HepG2 (cell line): ENCODE data around the gene RAC3. TPM values are rescaled to one million over a fixed set of nuclear protein-coding genes. Genes with fewer than 3 reads are reported as not detected.

Experiments used
- BRCA1 ChIP-seq: sonication (generic); formaldehyde crosslinking; IDR thresholded peaks from 2 replicates; pipeline ENCODE4 v1.4.0; 2020; ENCODE audit warnings: missing genetic modification reagents
- ELF3 ChIP-seq: IDR thresholded peaks from 2 replicates; pipeline ENCODE4 v1.6.1; 2016; ENCODE audit warnings: missing genetic modification reagents, missing compliant biosample characterization
- GPN1 ChIP-seq: sonication (generic); formaldehyde crosslinking; IDR thresholded peaks from 2 replicates; pipeline ENCODE4 v1.5.1; 2020; ENCODE audit warnings: missing genetic modification reagents, borderline replicate concordance
- HOXA7 ChIP-seq: sonication (generic); formaldehyde crosslinking; IDR thresholded peaks from 2 replicates; pipeline ENCODE4 v1.8.1; 2022; ENCODE audit warnings: mild to moderate bottlenecking, missing genetic modification reagents, moderate library complexity
- MBD4 ChIP-seq: IDR thresholded peaks from 2 replicates; pipeline ENCODE4 v1.6.1; 2012; ENCODE audit warnings: low read length, inconsistent platforms, borderline replicate concordance
- MBNL3 ChIP-seq: fragments of 250-450 bp; sonication (Bioruptor Pico); conservative IDR thresholded peaks from 2 replicates; pipeline ENCODE4 v1.8.0; 2022; ENCODE audit warnings: mild to moderate bottlenecking, inconsistent platforms
- NONO ChIP-seq, 2 experiments: fragments of 450-650 bp in 1 of 2; sonication (generic) in 1 of 2; formaldehyde crosslinking in 1 of 2; IDR thresholded peaks in 1 of 2; conservative IDR thresholded peaks in 1 of 2; 2 replicates each; pipeline versions ENCODE4 v1.6.1 to v1.8.0; 2017 to 2022; ENCODE audit warnings: mild to moderate bottlenecking in 1 of 2, missing genetic modification reagents in 1 of 2, moderate library complexity in 1 of 2
- REL ChIP-seq: sonication (generic); formaldehyde crosslinking; conservative IDR thresholded peaks from 2 replicates; pipeline ENCODE4 v1.8.0; 2022; ENCODE audit warnings: mild to moderate bottlenecking, missing genetic modification reagents, moderate library complexity
- SCMH1 ChIP-seq: sonication (generic); formaldehyde crosslinking; IDR thresholded peaks from 2 replicates; pipeline ENCODE4 v1.9.0; 2021; ENCODE audit warnings: missing genetic modification reagents, mild to moderate bottlenecking, borderline replicate concordance
- TCF7 ChIP-seq: sonication (generic); IDR thresholded peaks from 2 replicates; pipeline ENCODE4 v1.6.1; 2016; ENCODE audit warnings: antibody characterized with exemption, low read depth
- ZBTB8A ChIP-seq: sonication (generic); formaldehyde crosslinking; IDR thresholded peaks from 2 replicates; pipeline ENCODE4 v1.4.0; 2020; ENCODE audit warnings: mild to moderate bottlenecking, low read depth, missing genetic modification reagents, borderline replicate concordance
- ZC3H13 ChIP-seq: sonication (generic); formaldehyde crosslinking; IDR thresholded peaks from 2 replicates; pipeline ENCODE4 v1.8.1; 2023; ENCODE audit warnings: mild to moderate bottlenecking, missing genetic modification reagents, moderate library complexity
- ZIK1 ChIP-seq: sonication (generic); formaldehyde crosslinking; IDR thresholded peaks from 2 replicates; pipeline ENCODE4 v1.5.0; 2020; ENCODE audit warnings: mild to moderate bottlenecking, low read depth, missing genetic modification reagents, borderline replicate concordance
- ZNF17 ChIP-seq: sonication (generic); formaldehyde crosslinking; IDR thresholded peaks from 2 replicates; pipeline ENCODE4 v1.5.0; 2020; ENCODE audit warnings: mild to moderate bottlenecking, missing genetic modification reagents
- ZNF317 ChIP-seq: sonication (generic); formaldehyde crosslinking; IDR thresholded peaks from 2 replicates; pipeline ENCODE4 v1.5.0; 2020; ENCODE audit warnings: mild to moderate bottlenecking, missing genetic modification reagents
- ZNF790 ChIP-seq: sonication (generic); formaldehyde crosslinking; IDR thresholded peaks from 2 replicates; pipeline ENCODE4 v1.8.0; 2022; ENCODE audit warnings: missing genetic modification reagents, mild to moderate bottlenecking, borderline replicate concordance
- ZSCAN25 ChIP-seq: sonication (generic); formaldehyde crosslinking; IDR thresholded peaks from 2 replicates; pipeline ENCODE4 v1.8.0; 2022; ENCODE audit warnings: mild to moderate bottlenecking, missing genetic modification reagents
- polyA plus RNA-seq, 8 experiments: library from polyadenylated mRNA; depleted of rRNA in 3 of 8; stranded (reverse) in 7 of 8; unstranded in 1 of 8; fragments of >200 nt; fragmentation: Illumina TruSeq in 4 of 8; extraction: Trizol in 4 of 8; gene quantifications; 2 replicates each; pipeline versions ENCODE4 v1.2.1 to v1.2.3, GENCODE V29; 2011 to 2016; ENCODE audit warnings: low read depth in 4 of 8, missing spikeins in 1 of 8, mixed read lengths in 1 of 8; ENCODE audit not compliant: insufficient read depth in 1 of 8
- total RNA-seq, 5 experiments: library from RNA; depleted of rRNA; stranded (reverse); fragments of >200 nt; fragmentation: Illumina TruSeq; extraction: Trizol; gene quantifications; 2 replicates each; pipeline ENCODE4 v1.2.3, GENCODE V29; 2016; ENCODE audit warnings: low read depth in 1 of 5
- TF ChIP-seq, protein P1 (sequence below): sonication (generic); formaldehyde crosslinking; IDR thresholded peaks from 2 replicates; pipeline ENCODE4 v1.4.0; 2020; ENCODE audit warnings: missing genetic modification reagents, mild to moderate bottlenecking, borderline replicate concordance
- TF ChIP-seq, protein P2 (sequence below): sonication (generic); formaldehyde crosslinking; IDR thresholded peaks from 2 replicates; pipeline ENCODE4 v1.8.0; 2022; ENCODE audit warnings: mild to moderate bottlenecking, missing genetic modification reagents, moderate library complexity
- TF ChIP-seq, protein P3 (sequence below): sonication (generic); formaldehyde crosslinking; IDR thresholded peaks from 2 replicates; pipeline ENCODE4 v1.4.0; 2020; ENCODE audit warnings: missing genetic modification reagents
- TF ChIP-seq, protein P4 (sequence below): IDR thresholded peaks from 2 replicates; pipeline ENCODE4 v1.6.1; 2016; ENCODE audit warnings: control low read depth
- TF ChIP-seq, protein P5 (sequence below): sonication (generic); formaldehyde crosslinking; IDR thresholded peaks from 2 replicates; pipeline ENCODE4 v1.4.0; 2020; ENCODE audit warnings: missing genetic modification reagents

The RAC3 gene
- total and polyA plus RNA-seq, 2 of the 13 experiments (the other 11 are each of a cell fraction or from before 2014, with no cell fraction given) = 10.5 to 21.3 TPM

DNA sequence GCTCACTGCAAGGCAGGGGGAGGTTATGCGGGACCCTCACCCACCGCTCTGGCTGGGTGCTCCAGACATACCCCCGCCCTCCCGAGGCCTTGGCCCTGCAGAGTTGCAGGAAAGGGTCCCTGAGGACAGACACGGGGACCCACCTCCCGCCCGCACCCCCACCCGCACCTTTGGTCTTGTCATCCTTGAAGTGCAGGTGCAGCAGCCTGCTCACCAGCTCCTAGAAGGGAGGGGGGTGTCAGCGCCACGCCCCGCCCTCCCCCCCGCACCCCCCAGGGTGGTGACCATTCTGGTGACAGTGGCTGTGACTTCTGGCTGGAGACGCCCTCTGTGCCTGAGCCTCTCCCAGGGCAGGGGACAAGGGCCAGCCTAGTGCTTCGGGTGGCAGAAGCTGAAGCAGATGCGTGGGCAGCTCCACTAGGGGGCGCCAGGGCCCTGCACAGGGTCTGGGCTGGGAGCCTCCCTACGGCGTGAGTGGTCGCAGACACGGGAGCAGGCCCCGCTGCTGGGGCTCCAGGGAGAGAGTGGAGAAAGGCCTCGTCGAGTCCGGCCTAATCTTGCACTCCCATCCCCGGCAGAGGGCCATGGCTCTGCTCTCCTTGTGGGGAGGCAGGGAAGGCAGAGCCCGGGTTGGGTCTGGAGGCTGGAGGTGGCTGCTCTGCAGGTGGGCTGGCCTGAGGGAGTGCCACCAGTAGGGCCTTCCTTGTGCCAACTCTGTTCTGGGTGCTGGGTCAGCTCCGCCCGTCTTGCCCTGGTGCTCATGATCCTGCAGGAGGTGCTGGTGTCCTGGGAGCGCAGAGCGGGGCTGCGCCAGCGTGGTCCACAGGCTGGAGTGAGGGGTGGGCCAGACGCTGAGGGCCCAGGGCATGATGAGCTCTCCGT is 11.5 kb upstream of the RAC3 start (continued):
- TF ChIP-seq, protein P1, sequence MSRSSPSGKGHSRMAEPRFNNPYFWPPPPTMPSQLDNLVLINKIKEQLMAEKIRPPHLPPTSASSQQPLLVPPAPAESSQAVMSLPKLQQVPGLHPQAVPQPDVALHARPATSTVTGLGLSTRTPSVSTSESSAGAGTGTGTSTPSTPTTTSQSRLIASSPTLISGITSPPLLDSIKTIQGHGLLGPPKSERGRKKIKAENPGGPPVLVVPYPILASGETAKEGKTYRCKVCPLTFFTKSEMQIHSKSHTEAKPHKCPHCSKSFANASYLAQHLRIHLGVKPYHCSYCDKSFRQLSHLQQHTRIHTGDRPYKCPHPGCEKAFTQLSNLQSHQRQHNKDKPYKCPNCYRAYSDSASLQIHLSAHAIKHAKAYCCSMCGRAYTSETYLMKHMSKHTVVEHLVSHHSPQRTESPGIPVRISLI (CRISPR knock-in tag) = no peak
- TF ChIP-seq SCMH1 (no peak), ZC3H13 (CRISPR knock-in tag) (peak; percentile 87), TCF7 (no peak), MBNL3 (no peak), ZNF790 (CRISPR knock-in tag) (no peak), ZNF17 (CRISPR knock-in tag) (no peak), REL (CRISPR knock-in tag) (0 out of 2 replicates have a peak, but pooled peaks have one; percentile 25), ZSCAN25 (CRISPR knock-in tag) (peak; percentile 67), MBD4 (no peak), ZBTB8A (no peak), ZNF317 (CRISPR knock-in tag) (no peak), ZIK1 (CRISPR knock-in tag) (no peak), NONO (IDR thresholded peaks at IDR 0.05) (no peak), NONO (CRISPR knock-in tag; conservative IDR thresholded peaks at IDR 0.05) (peak; percentile 79), ELF3 (peak; percentile 50), BRCA1 (CRISPR knock-in tag) (no peak), HOXA7 (CRISPR knock-in tag) (no peak), GPN1 (CRISPR knock-in tag) (no peak)
- TF ChIP-seq, protein P2, sequence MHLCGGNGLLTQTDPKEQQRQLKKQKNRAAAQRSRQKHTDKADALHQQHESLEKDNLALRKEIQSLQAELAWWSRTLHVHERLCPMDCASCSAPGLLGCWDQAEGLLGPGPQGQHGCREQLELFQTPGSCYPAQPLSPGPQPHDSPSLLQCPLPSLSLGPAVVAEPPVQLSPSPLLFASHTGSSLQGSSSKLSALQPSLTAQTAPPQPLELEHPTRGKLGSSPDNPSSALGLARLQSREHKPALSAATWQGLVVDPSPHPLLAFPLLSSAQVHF (CRISPR knock-in tag) = no peak; the same call in 1 of the 2 replicates
- TF ChIP-seq, protein P3, sequence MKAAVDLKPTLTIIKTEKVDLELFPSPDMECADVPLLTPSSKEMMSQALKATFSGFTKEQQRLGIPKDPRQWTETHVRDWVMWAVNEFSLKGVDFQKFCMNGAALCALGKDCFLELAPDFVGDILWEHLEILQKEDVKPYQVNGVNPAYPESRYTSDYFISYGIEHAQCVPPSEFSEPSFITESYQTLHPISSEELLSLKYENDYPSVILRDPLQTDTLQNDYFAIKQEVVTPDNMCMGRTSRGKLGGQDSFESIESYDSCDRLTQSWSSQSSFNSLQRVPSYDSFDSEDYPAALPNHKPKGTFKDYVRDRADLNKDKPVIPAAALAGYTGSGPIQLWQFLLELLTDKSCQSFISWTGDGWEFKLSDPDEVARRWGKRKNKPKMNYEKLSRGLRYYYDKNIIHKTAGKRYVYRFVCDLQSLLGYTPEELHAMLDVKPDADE (CRISPR knock-in tag) = no peak
- TF ChIP-seq, protein P4, sequence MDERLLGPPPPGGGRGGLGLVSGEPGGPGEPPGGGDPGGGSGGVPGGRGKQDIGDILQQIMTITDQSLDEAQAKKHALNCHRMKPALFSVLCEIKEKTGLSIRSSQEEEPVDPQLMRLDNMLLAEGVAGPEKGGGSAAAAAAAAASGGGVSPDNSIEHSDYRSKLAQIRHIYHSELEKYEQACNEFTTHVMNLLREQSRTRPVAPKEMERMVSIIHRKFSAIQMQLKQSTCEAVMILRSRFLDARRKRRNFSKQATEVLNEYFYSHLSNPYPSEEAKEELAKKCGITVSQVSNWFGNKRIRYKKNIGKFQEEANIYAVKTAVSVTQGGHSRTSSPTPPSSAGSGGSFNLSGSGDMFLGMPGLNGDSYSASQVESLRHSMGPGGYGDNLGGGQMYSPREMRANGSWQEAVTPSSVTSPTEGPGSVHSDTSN (CRISPR knock-in tag) = no peak
- TF ChIP-seq, protein P5, sequence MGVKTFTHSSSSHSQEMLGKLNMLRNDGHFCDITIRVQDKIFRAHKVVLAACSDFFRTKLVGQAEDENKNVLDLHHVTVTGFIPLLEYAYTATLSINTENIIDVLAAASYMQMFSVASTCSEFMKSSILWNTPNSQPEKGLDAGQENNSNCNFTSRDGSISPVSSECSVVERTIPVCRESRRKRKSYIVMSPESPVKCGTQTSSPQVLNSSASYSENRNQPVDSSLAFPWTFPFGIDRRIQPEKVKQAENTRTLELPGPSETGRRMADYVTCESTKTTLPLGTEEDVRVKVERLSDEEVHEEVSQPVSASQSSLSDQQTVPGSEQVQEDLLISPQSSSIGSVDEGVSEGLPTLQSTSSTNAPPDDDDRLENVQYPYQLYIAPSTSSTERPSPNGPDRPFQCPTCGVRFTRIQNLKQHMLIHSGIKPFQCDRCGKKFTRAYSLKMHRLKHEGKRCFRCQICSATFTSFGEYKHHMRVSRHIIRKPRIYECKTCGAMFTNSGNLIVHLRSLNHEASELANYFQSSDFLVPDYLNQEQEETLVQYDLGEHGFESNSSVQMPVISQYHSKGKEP = no peak
